ENCODE data around the gene RTTN.

GRCh38 chr18:70110678-70111077 lies 94.8 kb downstream of the RTTN start:
- TF ChIP-seq MAX (IDR thresholded peaks at IDR 0.05) (no peak), EP300 (IDR thresholded peaks at IDR 0.05) (no peak), ESRRA (IDR thresholded peaks at IDR 0.05; ENCODE audit: borderline replicate concordance, low read length) (no peak), CTCF (IDR thresholded peaks at IDR 0.05) (no peak), POLR2A (IDR thresholded peaks at IDR 0.05; ENCODE audit: low read length) (no peak)

Data from A549 (cell line).